HG03060 (cell line): ENCODE data around the gene RPP14.
"Not testable (repeated sequence)": the region's sequence is repeated elsewhere in the genome, so short reads cannot be mapped to it uniquely, and the experiment has no call there.

ENCODE experiments used
- ATAC-seq: cut with Tn5 transposase; IDR thresholded peaks from one replicate; pipeline ENCODE4 v1.9.1; 2021; ENCODE audit warnings: low read depth, moderate number of reproducible peaks; ENCODE audit not compliant: unreplicated experiment

RPP14 gene

DNA sequence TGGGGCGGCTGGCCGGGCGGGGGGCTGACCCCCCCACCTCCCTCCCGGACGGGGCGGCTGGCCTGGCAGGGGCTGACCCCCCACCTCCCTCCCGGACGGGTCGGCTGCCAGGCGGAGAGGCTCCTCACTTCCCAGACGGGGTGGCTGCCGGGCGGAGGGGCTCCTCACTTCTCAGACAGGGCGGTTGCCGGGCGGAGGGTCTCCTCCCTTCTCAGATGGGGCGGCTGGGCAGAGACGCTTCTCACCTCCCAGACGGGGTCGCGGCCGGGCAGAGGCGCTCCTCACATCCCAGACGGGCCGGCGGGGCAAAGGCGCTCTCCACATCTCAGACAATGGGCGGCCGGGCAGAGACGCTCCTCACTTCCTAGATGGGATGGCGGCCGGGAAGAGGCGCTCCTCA lies 15.6 kb upstream of the RPP14 start:
- ATAC-seq = not testable (repeated sequence)

DNA sequence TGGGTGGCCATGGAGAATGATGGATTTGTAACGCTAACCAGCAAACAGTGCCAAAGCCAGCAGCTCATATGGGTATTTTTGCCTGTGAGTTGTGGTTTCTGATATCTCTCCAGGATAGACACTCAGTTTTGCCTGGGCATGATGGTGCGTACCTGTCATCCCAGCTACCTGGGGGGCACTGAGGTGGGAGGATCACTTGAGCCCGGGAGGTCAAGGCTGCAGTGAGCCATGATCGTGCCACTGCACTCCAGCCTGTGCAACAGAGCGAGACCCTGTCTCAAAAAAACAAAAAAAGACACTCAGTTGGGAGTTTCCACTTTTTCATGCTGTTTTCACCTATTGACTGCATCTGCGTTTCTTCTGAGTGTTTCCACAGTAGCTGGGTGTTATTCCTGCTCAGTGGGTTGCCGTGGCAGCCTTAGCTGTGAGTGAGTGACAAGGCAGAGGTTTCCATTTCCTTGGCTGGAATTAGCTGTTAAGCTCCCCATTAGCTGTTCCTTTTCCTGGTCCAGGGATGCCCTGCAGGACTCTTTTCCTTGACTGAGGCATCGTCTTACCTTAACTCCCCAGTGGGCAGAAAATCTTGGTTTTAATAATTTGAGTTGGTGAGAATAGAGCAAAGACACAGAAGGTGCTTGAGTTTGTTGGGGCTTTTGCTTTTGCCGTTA lies 14.2 kb upstream of the RPP14 start:
- no peak for ATAC-seq

DNA sequence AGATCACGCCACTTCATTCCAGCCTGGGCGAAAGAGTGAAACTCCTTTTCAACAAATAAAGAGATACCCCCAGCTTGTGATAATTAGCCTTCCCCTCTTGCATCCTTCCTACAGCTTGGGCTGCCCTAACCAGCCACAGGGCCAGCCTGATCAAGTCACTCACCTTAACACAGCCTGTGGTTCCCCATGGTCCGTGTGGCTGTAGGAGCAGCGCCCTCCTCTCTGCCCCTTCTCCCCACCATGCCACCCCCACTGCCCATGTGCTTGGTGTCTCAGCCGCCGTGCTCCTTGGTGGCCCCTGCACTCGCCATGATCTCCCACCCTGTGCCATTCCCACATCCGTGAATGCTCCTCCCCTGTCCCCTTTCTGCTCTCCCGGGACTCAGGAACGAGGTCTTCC lies 13.2 kb upstream of the RPP14 start:
- no peak for ATAC-seq

DNA sequence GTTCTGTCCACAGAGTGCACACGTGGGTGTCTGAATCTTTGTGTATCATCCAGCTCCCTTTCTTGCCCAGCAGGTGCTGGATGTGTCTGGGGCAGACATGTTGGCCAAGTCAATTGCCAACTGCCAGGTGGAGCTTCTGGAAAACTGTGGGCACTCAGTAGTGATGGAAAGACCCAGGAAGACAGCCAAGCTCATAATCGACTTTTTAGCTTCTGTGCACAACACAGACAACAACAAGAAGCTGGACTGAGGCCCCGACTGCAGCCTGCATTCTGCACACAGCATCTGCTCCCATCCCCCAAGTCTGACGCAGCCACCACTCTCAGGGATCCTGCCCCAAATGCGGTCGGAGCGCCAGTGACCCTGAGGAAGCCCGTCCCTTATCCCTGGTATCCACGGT lies 12.5 kb upstream of the RPP14 start:
- ATAC-seq = no peak

DNA sequence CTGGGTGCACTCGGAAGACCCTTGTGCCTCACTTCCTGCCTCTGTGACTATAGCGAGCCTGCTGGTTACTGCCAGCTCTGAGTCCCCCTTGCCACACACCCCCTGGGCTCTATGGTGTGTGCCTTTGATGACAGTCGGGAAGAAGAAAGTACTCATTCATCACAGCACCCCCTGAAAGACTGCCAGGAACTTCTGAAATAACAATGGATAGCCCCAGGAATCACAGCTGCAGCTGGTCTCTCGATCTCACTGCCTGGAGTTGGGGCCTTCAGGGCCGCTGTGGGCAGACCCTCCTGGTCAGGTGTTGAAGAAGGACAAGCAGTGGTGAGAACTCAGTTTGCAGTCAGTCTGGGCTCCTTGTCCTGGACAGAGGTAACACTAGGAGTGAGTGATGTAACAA lies 9.8 kb upstream of the RPP14 start:
- ATAC-seq = no peak

DNA sequence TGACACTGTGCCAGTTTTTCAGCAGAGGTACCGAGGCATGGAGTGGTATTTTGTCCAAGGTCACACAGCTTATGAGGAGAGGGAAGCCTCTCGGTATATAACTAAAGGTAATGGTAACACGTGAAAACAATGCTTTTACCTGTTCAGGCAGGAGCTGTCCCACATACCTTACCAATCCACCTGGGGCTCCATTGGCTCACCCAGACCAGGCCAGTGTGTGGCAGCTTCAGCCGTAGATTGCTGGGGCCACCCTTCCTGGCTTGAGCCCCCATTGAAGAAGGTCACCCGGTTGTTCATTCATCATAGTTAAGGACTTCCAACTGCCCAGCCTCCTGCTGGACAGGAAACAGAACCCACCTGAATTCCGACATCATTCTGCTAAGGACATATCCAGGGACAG lies 9.2 kb upstream of the RPP14 start:
- no peak for ATAC-seq

DNA sequence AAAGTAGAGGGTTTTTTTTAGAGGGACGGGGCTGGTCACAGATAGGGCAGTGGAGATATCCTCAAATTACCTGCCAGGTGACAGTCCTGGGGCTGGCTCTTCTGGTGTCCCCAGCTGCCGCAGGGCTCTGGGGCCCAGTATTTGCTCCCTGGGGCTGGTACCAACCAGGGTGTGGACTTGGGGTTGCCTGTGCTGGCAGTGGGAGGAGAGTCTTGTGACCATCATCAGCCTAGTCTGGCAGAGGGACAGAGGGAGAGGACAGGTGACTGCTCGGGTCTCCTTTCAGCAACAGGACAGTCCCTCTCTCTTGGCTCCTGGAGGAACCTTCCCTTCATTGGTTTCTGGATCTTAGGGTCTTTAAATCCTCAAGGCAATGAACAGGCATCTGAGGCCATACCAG lies 7.9 kb upstream of the RPP14 start:
- ATAC-seq = no peak

DNA sequence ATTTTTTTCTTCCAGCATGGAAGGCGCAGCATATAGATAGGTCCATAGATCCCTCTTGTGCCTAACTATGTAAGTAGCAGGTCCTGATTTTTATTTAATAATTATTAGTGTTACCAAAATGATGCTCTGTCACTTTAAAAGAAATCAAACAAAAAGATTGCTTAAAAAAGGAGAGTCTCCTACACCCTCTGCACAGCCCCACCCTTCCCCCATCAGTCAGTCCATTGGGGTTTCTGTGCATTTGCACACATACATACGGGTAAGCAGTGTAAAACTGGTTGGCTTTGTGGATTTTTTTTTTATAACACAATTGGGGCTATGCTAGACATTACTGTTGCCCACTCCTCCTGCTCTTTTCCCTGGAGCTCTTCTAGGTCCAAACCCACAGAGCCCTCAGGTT lies 7.0 kb upstream of the RPP14 start:
- ATAC-seq = no peak

DNA sequence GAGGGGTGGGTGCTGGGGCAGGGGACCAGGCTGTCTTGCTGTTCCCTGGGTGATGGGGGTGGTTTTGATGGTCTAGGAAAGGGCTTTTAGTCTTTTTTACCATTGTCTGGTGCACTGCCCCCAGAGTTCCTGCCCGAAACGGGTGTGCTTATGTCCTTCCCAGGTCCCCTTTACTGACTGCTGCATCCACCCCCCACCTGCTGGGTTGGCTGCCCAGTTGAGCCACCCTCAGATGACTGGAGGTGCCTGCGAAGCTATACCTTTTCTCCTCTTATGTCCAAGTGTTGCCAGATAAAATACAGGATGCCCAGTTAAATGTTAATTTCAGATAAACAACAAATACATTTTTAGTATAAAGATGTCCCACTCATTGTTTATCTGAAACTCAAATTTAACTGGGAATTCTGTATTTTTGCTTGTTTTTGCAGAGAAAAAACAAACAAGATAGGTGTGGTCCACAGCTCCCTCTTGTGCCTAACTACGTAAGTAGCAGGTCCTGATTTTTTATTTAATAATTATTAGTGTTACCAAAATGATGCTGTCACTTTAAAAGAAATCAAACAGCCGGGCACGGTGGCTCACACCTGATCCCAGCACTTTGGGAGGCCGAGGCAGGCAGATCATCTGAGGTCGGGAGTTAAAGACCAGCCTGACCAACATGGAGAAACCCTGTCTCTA lies 6.1 kb upstream of the RPP14 start:
- ATAC-seq = no peak

DNA sequence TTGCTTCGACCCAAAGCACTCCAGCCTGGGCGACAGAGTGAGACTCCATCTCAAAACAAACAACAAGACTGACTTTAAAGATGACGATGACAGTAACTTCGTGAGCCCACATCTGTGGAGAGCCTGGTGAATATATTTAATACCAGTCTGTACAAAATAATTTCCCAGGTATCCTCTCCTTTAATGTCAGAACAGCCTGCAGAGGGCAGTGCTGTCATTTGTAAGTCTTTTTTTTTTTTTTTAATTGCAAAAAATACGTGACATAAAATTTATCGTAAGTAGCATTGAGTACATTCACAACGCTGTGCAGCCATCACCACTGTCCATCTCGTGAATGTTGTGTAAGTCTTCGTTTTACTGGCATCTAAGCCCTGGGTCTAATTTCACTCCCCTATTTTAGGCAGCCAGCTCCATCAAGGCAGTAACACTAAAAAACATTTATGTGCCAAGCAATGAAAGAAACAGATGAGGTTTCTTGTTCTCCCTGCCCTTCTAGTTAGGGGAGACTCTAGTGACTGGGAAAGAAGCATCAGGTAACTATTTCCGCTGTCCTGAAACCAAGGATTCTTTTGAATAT lies 1.7 kb downstream of the RPP14 start:
- no peak for ATAC-seq

DNA sequence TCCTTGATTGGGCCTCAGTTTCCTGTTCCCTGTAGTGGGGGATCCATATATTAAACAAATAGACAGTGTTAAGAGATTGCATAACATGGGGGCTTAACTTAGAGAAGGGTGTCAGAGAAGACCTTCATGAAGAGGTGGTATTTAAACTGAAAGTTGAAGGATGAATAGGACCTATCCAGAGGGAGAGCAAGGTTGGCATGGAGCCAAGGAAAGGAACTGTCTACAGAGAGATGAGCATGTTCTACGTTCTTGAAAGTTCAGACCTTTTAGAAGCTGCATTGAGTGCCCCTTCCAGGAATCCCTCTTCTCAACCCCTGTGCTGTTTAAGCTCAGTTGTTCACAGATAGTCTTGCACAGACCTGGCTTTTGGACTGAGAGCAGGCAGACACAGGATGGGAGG lies 2.7 kb downstream of the RPP14 start:
- ATAC-seq = no peak

DNA sequence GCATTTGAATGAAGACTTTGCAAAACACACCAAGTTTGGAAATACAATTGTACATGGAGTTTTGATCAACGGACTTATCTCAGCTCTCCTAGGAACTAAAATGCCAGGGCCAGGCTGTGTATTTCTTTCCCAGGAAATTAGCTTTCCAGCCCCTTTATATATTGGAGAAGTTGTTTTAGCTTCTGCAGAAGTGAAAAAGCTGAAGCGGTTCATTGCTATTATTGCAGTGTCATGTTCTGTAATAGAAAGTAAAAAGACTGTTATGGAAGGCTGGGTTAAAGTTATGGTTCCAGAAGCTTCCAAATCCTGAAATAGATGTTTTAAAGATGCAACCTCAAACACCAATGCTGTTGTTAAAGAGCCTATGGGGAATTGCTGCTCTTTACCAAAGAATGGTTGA lies 11.8 kb downstream of the RPP14 start:
- no peak for ATAC-seq

DNA sequence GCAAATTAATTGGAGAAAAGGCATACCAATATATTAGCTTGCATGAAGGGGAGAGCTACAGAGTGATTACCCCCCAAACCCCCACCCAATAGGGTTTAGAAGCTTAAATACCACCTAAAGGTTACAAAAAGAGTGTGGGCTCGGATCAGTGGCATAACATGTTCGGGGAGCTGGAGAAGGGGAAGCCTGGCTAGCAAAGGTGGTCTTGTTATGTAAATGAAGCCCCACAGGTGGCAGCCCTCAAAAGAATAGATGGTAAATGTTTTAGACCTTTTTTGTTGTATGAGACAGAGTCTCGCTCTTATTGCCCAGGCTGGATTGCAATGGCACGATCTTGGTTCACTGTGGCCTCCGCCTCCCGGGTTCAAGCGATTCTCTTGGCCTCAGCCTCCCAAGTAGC lies 15.7 kb downstream of the RPP14 start:
- ATAC-seq = no peak

DNA sequence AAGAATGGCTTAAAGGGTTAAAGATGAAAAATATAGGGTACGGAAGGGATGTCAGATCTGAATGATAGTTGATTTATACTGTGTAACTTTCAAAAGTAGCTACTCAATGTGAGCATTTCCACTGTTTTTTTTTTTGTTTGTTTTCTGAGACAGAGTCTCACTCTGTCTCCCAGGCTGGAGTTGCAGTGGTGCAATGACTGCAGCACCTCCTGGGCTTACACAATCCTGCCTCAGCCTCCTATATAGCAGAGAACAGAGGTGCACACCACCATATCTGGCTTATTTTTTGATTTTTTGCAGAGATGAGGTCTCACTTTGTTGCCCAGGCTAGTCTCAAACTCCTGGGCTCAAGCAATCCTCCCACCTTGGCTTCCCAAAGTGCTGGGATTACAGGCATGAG lies 16.7 kb downstream of the RPP14 start:
- ATAC-seq = no peak

DNA sequence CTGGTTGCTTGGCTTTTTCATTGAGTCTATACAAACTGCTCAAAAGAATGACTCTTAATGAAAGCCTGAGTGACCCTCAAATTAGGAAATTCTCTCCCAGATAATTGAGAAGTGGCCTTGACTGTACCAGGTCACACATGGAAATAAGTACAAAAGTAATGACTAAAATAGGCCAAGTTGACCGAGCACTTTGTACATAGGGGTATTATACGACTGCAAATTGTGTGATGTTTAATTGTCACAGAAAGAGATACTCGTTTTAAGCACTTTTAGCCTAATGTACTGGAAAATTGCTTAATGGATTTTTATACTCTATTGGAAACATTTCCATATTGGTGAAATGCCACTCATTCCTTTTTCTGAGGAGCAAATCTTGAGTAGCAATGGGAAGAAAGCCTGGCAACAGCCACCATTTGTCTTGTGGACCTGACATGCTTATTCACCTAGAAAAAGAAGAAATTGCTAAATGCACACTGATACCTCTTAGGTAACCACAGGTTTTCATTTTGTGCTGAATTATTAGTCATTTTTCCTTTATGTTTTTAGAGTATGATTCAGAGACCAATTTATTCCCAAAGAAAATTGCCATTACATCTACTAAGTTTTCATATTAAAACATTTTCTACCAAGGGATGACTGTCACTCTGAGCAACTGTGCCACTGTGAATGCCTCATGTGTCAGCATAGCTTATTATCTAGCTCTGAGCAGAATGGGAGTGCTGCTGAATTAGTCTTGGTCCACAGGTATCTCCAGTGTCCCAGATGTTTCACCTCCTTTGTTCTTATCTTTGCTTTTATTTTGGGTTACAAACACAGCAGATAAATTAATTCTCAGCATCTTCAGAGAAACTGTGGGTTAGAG lies 17.7 kb downstream of the RPP14 start:
- ATAC-seq = no peak

DNA sequence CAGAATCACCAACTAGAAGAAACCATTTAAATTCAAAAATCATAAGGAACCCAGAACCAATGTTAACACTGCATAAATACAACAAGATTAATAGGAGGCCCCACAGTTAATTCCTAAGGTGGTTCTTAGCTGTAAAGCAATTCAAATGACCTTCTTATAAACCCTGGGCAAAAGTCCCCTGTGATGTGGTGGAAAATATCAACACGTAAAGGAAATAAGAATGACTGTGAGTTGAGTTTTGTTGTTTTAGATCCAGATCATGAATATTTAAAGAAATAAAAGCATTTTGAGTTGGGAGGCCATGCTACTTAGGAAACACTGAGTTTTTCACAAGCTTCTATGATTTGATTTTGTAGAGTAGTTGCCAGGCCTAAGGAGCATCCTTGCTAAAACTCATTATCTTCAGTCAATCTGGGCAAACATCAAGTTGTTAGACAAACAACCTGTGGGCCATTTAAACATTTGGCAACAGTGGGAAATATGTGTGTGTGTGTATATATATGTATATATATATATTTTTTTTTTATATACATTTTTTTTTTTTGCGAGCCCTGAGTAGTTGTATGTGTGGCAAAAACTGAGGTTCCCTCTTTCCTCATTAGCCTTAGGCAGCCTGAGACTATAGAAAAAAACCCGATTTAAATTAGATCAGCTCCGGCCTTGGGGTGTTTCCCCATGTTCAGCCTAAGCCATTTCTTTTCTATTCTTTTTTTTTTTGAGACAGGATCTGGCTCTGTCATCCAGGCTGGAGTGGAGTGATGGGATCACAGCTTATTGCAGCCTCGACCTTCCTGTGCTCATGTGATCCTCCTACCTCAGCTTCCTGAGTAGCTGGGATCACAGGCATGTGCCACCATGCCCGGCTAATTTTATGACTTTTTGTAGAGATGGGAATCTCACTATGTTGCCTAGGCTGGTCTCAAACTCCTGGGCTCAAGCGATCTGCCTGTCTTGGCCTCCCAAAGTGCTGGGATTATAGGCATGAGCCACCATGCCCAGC lies 18.6 kb downstream of the RPP14 start:
- no peak for ATAC-seq

DNA sequence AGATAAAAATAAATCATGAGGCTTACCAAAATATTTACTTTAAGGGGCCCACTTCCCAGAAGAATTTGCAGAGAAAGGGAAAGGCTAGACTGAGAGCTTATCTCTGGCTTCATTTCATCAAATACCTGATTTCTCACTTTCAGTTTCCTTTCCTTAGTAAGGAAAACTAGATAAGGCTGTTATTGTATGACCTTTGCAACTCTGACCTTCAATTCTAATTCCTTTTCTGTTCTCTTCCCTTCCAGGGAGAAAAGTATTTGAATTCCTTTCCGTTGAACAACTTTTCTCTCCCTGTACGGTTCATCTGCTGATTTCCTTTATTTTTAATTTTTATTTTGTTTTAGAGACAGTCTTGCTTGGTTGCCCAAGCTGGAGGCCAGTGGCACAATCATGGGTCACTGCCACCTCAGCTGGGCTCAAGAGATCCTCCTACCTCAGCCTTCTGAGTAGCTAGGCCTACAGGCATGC lies 19.5 kb downstream of the RPP14 start:
- no peak for ATAC-seq

DNA sequence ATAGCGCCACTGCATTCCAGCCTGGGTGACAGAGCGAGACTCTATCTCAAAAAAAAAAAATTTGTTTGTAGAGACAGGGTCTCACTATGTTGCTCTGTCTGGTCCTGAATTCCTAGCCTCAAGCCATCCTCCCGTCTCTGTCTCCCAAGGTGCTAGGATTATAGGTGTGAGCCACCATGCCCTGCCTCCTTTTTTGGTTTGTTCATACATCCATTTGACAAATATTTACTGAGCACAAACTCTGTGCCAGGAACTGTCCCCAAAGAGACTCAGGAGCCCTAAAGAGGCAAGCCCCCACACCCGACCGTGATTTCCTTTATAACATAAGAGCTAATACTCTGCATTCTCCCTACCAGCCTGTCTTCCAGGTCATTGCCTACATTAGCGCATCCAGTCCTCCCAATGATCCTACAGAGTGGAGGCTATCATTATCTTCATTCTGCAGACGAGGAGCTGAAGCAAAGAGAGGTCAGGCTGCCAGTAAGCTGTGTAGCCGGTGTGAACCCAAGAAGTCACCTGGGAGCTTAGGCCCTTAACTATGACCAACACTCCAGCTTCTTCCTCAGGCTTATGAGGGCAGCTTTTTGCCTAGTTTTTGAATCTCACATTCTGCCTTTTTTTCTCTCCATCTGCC lies 20.3 kb downstream of the RPP14 start:
- ATAC-seq = no peak

DNA sequence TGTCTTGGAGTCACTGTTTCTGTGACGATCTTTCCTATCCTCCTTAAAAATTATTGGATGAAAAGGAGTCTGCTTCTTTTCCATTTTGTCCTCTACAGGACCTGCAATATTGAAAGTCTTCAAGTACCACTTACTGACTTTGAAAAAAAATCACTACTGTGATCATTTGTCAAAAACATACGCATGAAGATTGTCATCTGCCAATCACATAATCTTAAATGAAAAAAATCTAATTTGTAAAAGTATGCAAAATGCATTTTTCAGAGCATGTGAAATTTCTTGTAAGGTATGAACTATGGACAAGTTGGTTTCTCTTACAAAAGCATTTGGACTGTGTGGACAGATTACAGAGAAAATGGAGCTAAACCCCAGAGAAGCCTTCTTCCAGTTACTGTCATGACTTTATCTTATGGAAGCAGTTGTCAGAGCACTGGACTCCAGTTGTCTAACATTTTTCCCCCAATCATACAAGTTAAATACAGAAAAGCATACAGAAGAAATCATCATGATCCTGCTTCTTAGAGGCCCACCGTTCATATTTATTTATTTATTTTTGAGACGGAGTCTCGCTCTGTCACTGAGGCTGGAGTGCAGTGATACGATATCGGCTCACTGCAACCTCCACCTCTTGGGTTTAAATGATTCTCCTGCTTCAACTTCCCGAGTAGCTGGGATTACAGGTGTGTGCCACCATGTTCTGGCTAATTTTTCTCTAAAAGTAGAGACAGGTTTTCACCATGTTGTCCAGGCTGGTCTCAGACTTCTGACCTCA lies 23.3 kb downstream of the RPP14 start:
- no peak for ATAC-seq
